SU-DHL-6 (cell line): ENCODE measurements around the gene HORMAD1.

ENCODE experiments used
- EZH2phosphoT487 ChIP-seq: fragments of 200-600 bp; sonication (generic), shearing (Covaris generic); conservative IDR thresholded peaks from 2 replicates; pipeline ENCODE4 v1.6.1; 2018; ENCODE audit warnings: mild to moderate bottlenecking, antibody characterized with exemption, low read length, moderate library complexity, mixed read lengths
- TF ChIP-seq, protein P1 (sequence below): fragments of 200-600 bp; sonication (generic); IDR thresholded peaks from one replicate; pipeline ENCODE4 v1.5.1; 2017; ENCODE audit warnings: antibody characterized with exemption, mild to moderate bottlenecking, low read length, moderate library complexity; ENCODE audit not compliant: insufficient read depth, poor library complexity, severe bottlenecking

DNA sequence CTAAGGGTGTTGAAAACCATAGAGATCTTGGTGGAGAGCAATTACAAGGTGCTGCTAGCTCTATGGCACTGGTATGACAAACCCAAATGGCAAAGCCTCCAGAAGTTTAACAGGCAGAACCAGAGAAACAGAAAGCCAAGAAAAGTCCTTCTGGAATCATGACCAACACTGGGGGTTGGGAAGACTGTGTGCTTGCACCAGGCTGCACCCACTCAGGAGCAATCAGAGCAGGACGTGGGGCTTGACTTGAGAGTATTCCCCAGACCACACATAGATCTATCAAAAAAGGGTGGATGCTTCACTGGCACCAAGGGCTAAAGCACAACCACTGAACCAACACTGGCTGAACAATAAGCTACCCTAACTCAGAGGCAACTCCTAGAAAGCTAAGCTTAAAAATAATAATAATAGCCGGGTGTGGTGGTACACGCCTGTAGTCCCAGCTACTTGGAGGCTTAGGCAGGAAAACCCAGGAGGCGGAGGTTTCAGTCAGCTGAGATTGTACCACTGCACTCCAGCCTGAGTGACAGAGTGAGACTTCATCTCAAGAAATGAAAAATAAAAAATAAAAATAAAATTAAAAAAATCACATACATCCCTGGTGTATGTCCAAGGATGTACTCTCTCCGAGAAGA lies 71.1 kb downstream of the HORMAD1 start:
- TF ChIP-seq, protein P1, sequence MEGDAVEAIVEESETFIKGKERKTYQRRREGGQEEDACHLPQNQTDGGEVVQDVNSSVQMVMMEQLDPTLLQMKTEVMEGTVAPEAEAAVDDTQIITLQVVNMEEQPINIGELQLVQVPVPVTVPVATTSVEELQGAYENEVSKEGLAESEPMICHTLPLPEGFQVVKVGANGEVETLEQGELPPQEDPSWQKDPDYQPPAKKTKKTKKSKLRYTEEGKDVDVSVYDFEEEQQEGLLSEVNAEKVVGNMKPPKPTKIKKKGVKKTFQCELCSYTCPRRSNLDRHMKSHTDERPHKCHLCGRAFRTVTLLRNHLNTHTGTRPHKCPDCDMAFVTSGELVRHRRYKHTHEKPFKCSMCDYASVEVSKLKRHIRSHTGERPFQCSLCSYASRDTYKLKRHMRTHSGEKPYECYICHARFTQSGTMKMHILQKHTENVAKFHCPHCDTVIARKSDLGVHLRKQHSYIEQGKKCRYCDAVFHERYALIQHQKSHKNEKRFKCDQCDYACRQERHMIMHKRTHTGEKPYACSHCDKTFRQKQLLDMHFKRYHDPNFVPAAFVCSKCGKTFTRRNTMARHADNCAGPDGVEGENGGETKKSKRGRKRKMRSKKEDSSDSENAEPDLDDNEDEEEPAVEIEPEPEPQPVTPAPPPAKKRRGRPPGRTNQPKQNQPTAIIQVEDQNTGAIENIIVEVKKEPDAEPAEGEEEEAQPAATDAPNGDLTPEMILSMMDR: no peak
- no peak for TF ChIP-seq EZH2phosphoT487
